ENCODE results near the gene PTPN7.
A peak's percentile ranks its signal among the peaks of the same experiment; 100 is the strongest.
"Not testable (repeated sequence)": the region's sequence is repeated elsewhere in the genome, so short reads cannot be mapped to it uniquely, and the experiment has no call there.

The PTPN7 gene

GRCh38 chr1:202117898-202118371 is 42.5 kb downstream of the PTPN7 start:
- no peak overlapping the region for H3K27ac ChIP-seq
- no peak for TF ChIP-seq CTCF (IDR thresholded peaks at IDR 0.05)
- no peak overlapping the region for H3K4me3 ChIP-seq
- DNase-seq (ENCODE audit: low spot score) = no peak

- DNase-seq (ENCODE audit: low spot score) = no peak
Observed at GRCh38 chr1:202116287-202116686, 44.1 kb downstream of the PTPN7 start.

GRCh38 chr1:202113690-202114300 is 46.6 kb downstream of the PTPN7 start:
- no peak for DNase-seq (ENCODE audit: low spot score)
- Histone ChIP-seq H3K4me3 (no peak overlapping the region), H3K27ac (no peak overlapping the region)
- no peak for TF ChIP-seq CTCF (IDR thresholded peaks at IDR 0.05)

More at GRCh38 chr1:202116287-202116686, 44.1 kb downstream of the PTPN7 start:
- Histone ChIP-seq H3K27ac (no peak overlapping the region), H3K4me3 (no peak overlapping the region)
- TF ChIP-seq CTCF (IDR thresholded peaks at IDR 0.05) = no peak

- H3K4me3 ChIP-seq = no peak overlapping the region
- peak overlapping the region in 1 of 2 donors; percentile 33 for H3K27ac ChIP-seq
- DNase-seq (ENCODE audit: low spot score) = no peak
- no peak for TF ChIP-seq CTCF (IDR thresholded peaks at IDR 0.05)
Observed at GRCh38 chr1:202112859-202113689, 47.3 kb downstream of the PTPN7 start.

- not testable (repeated sequence) for H3K27ac ChIP-seq; H3K4me3 ChIP-seq; DNase-seq (ENCODE audit: low spot score)
Observed at GRCh38 chr1:202111589-202111988, 48.8 kb downstream of the PTPN7 start.

- no peak for DNase-seq (ENCODE audit: low spot score)
- H3K27ac ChIP-seq = no peak overlapping the region
Observed at GRCh38 chr1:202110977-202111376, 49.4 kb downstream of the PTPN7 start.

More at GRCh38 chr1:202110977-202111376, 49.4 kb downstream of the PTPN7 start:
- no peak overlapping the region for H3K4me3 ChIP-seq
- no peak for TF ChIP-seq CTCF (IDR thresholded peaks at IDR 0.05)
